Frontal cortex (tissue), 4 donors: Measurements from ENCODE around the gene CCNA1. TPM values are rescaled to one million over a fixed set of nuclear protein-coding genes. Genes with fewer than 3 reads are reported as not detected.

Source experiments
- DNase-seq, 2 donors: peaks; one replicate each; pipeline ENCODE4 v3.0.0; 2012; ENCODE audit warnings: low spot score in 2 of 2
- FAIRE-seq: peaks from 2 replicates; lab custom pipeline; 2012; peaks lifted over from hg19 to GRCh38; lab: Jason Lieb, UNC
- total RNA-seq: library from RNA; depleted of rRNA; stranded (reverse); fragments of >200 nt; gene quantifications from one replicate; pipeline ENCODE4 v1.2.3, GENCODE V29; 2014
- donor health status: control.
- donor health status: control.
- donor health status: control.

CCNA1 gene
- total RNA-seq, 1 donor from 2014 or later, result 10.2 TPM

- DNase-seq, result no peak
- FAIRE-seq, result no peak
These were observed 18.2 kb downstream of the CCNA1 start for GRCh38 chr13:36450534-36450933.

- no peak for DNase-seq
- no peak for FAIRE-seq
These were observed 21.2 kb downstream of the CCNA1 start for GRCh38 chr13:36453516-36453915.

GRCh38 chr13:36454121-36454520, 21.8 kb downstream of the CCNA1 start:
- DNase-seq (no peak), FAIRE-seq (no peak)

GRCh38 chr13:36454987-36455386, 22.7 kb downstream of the CCNA1 start:
- DNase-seq (no peak), FAIRE-seq (no peak)

GRCh38 chr13:36456577-36456976, 24.3 kb downstream of the CCNA1 start:
- DNase-seq, result no peak
- no peak for FAIRE-seq

- no peak for DNase-seq
- FAIRE-seq, result no peak
These were observed 29.2 kb downstream of the CCNA1 start for GRCh38 chr13:36461506-36461905.

- no peak for FAIRE-seq
- DNase-seq, result no peak
These were observed 43.2 kb downstream of the CCNA1 start for GRCh38 chr13:36475468-36475867.

- DNase-seq, result no peak
- FAIRE-seq, result no peak
These were observed 44.4 kb downstream of the CCNA1 start for GRCh38 chr13:36476661-36477060.

GRCh38 chr13:36480726-36481427, 48.6 kb downstream of the CCNA1 start:
- FAIRE-seq, result no peak
- DNase-seq, result no peak

- DNase-seq (no peak), FAIRE-seq (no peak)
These were observed 57.8 kb downstream of the CCNA1 start for GRCh38 chr13:36490055-36490454.

Other genes starting within 250 kb of the CCNA1 start
- gene SOHLH2, start 217.9 kb upstream of the CCNA1 start, total RNA-seq, result 4.9 TPM
- gene CCDC169, start 134.7 kb upstream of the CCNA1 start, total RNA-seq, result 6.9 TPM
- gene SPART, start 86.1 kb upstream of the CCNA1 start, total RNA-seq, result 16.7 TPM
- gene SERTM1, start 241.5 kb downstream of the CCNA1 start, total RNA-seq, result 8.6 TPM